Vagina (tissue), 2 donors: ENCODE results near the gene TIMM10B.

Experiments used
- CTCF ChIP-seq, 3 experiments: fragments of 450-650 bp in 2 of 3; fragments of 200-600 bp in 1 of 3; sonication (generic) in 1 of 3; IDR thresholded peaks; one replicate each; pipeline ENCODE4 v1.5.1; 2017 to 2019; ENCODE audit warnings: antibody characterized with exemption in 3 of 3, mild to moderate bottlenecking in 2 of 3, moderate library complexity in 2 of 3
- POLR2A ChIP-seq, 2 donors: fragments of 450-650 bp; IDR thresholded peaks; one replicate each; pipeline ENCODE4 v1.6.1; 2017; ENCODE audit warnings: antibody characterized with exemption in 2 of 2, mild to moderate bottlenecking in 2 of 2, moderate library complexity in 2 of 2
- POLR2AphosphoS5 ChIP-seq, 2 donors: sonication (generic); formaldehyde crosslinking; IDR thresholded peaks; one replicate each; pipeline ENCODE4 v1.9.0; 2017; ENCODE audit warnings: antibody characterized with exemption in 2 of 2, mild to moderate bottlenecking in 2 of 2, low read depth in 1 of 2; ENCODE audit not compliant: insufficient read depth in 1 of 2

GRCh38 chr11:6482441-6482840, 1.1 kb downstream of the TIMM10B start:
- TF ChIP-seq CTCF (IDR thresholded peaks at IDR 0.05): no peak
- no peak for TF ChIP-seq POLR2A (IDR thresholded peaks at IDR 0.05)
- no peak for TF ChIP-seq POLR2AphosphoS5 (IDR thresholded peaks at IDR 0.05; ENCODE audit: insufficient read depth in 1 of 2, low read depth in 1 of 2)
